A549 treated with RU486 at 1 μM for 4 hours (cell line): ENCODE measurements around the gene ZNF415. TPM values are rescaled to one million over a fixed set of nuclear protein-coding genes. Genes with fewer than 3 reads are reported as not detected.

Experiments used
- total RNA-seq: library from RNA; stranded (reverse); fragments of 200-300 nt; extraction: Qiagen RNA extraction; gene quantifications from 5 replicates; pipeline ENCODE4 v1.2.3, GENCODE V29; 2022; ENCODE audit warnings: low read depth

ZNF415 gene
- total RNA-seq: not detected in 5 replicates

DNA sequence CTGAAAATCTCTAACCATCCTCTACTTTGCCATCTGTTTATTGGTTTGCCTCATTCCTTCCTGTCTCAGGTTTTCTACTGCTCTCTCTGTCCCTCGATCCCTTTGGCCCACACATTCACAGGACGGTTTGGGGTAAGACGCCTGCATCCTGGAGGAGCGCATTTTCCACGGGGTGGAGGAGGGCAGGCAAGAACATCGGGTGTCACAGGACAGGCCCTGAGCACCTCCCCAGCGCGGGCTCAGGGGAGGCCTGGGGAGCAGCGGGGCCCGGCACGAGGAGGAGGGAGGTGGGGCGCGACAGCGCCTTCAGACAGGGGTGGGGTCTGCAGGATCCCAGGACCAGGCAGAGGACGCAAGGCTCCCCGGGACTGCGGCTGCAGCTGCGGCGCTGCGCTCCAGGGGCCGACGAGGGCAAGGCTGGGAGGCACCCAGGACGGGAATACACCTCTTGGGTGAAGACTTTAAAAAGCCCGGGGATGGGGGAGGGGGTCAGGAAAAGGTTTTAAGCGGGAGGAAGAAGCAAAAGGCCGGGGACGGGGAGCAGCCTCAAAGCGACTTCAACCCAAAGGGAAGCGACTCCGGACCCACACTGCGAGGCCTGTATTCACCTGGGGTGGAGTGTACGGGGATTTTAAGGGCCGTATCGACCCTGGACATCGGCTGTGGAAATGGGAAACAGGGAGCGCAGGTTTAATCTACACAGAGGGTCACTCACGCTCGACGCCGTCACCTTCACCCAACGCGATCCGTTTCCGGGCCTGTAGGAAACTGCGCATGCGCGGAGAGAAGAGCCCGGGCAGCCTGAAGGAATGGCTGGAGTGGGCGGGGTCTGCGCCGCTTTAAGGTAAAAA, at the start of gene ZNF415:
ZNF415 (minus strand) TSS at position 770 of the 851 bp plus-strand sequence. CDS start 10,234 bp downstream, outside the sequence.

DNA sequence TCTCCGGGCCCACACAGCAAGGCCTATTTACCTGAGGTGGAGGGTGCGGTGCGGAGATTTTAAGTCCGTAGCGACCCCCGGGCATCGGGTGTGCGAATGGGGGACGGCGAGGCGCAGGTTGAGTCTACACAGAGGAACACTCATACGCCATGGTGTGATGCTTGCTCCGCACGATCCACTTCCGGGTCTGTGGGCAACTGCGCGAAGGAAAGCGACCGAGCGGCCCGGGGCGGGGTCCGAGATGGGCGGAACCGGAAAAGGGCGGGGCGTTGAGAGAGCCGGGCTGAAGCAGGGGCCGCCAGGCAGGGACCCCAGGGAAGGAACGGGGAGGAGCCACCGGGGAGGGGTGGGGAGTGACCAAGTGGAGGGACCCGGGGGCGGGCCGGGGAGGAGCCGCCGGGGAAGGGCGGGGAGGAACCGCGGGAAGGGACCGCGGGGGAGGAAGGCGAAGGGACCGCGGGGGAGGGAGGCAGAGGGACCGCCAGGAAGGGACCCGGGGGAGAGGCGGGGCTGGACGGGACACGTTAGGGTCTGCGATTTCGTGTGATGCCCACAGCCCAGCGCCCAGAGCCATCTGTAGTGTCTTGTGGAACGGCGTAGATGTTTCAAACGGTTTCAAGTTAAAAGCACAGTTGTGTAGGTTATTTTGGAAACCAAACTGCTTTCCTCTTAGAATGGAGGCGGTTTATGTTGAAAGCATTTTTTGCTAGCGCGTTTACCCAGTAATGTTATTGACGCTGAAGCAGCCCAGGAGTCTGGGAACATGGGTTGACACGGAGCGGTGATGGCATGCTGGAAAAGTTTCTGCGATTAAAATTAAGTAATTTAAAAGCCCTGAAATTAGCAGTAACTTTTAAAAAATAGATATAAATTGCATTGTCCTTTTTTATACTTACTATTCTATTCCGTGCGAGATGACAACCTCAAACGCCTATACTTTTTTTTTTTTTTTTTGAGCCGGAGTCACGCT, 29.2 kb downstream of the ZNF415 start, which contains the start of gene ZNF160:
ZNF160 (minus strand) TSS at position 189 of the 970 bp plus-strand sequence. CDS start 17,146 bp downstream, outside the sequence.

Other genes with a start within 250 kb of the ZNF415 start
- not detected in 5 replicates for gene ZNF320, start 235.3 kb downstream of the ZNF415 start, total RNA-seq
- gene ZNF888, start 209.5 kb downstream of the ZNF415 start, total RNA-seq: 0.02 TPM in 1 of 5 replicates, not detected in the others
- 0.17 to 0.20 TPM in 2 of 5 replicates, not detected in the others for gene ZNF816, start 170.0 kb downstream of the ZNF415 start, total RNA-seq
- gene ERVV-1, start 119.0 kb downstream of the ZNF415 start, total RNA-seq: not detected in 5 replicates
- not detected in 5 replicates for gene ERVV-2, start 88.2 kb downstream of the ZNF415 start, total RNA-seq
- 5.7 to 9.0 TPM (median 7.9 TPM) in 5 replicates for gene ZNF160, start 29.5 kb downstream of the ZNF415 start, total RNA-seq
- not detected in 5 replicates for gene ZNF347, start 26.1 kb upstream of the ZNF415 start, total RNA-seq
- gene ZNF665, start 60.4 kb upstream of the ZNF415 start, total RNA-seq: not detected in 5 replicates
- not detected in 5 replicates for gene ZNF677, start 122.0 kb upstream of the ZNF415 start, total RNA-seq
- gene VN1R2, start 125.4 kb upstream of the ZNF415 start, total RNA-seq: not detected in 5 replicates
- not detected in 5 replicates for gene VN1R4, start 134.8 kb upstream of the ZNF415 start, total RNA-seq
- gene ZNF845, start 200.8 kb upstream of the ZNF415 start, total RNA-seq: 1.5 to 4.4 TPM (median 3.7 TPM) in 5 replicates
- 0.31 to 0.42 TPM (median 0.39 TPM) in 5 replicates for gene ZNF525, start 232.8 kb upstream of the ZNF415 start, total RNA-seq